HG03469 (cell line): ENCODE data around the gene BMX.

Experiments
- ATAC-seq: cut with Tn5 transposase; IDR thresholded peaks from one replicate; pipeline ENCODE4 v1.9.1; 2021; ENCODE audit warnings: mild to moderate bottlenecking, moderate library complexity, moderate number of reproducible peaks; ENCODE audit not compliant: unreplicated experiment

Gene BMX

DNA sequence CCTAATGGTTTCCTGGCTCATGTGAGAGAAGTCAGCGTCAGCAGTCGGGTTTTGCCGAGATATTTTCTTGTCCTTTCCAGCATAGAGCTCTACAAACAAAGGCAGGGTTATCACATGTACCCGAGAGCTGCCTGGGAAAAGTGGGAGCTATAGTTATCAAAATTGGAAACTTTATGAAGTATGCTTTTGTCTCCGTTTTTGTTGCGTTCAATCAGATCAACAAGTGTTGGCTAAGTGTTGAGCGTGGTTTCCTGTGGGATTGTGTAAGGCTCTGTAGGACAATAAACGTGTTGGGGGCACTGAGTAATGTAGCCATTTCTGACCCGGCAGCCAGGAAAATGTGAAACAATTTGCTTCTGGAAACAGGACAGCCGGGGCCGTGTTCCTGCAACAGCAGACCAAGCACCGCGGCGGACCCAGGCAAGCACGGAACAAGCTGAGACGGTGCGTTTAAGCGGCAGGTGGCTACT, at the start of gene BMX:
Gene BMX, plus strand, starts transcription at position 311 of the 470 bp plus-strand sequence. CDS start 7,547 bp downstream, outside the sequence.
- no peak for ATAC-seq

DNA sequence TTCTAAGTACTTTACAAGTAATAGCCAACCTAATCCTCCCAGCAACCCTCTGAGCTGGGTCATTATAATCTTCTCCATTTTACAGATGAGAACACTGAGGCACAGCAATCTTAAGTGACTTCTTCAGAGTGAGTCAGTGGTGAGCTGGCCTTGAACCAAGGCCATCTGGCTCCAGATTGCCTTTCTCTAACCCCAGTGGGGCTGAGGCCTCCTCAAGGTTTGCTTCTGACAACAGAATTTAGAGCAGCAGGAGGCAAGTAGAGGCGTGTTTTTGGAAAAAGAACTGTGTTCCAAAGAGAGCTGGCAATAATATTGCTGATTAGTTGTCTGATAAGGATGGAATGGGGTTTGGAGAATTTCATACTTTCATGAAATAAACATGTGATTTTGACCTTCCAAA, 48.7 kb upstream of the BMX start:
- no peak for ATAC-seq

DNA sequence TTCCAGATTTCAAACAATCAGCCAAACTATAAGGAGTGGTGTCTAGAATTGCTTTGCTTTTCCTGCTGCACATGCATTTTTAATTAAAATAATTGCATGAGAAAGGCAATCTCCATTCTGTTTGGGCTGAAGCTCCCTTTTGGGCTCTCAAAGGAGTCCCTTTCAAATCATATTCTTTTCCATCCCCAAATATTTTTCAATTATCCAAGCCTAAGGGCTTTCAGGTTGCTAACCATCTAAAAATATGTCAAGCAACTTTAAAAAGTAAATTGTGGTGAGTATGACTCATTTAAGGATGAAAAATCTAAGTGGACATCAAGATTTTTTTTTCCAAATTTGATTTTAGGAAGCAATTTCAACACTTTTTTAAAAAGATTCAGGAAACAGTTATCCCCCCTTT, 35.9 kb upstream of the BMX start:
- no peak for ATAC-seq

DNA sequence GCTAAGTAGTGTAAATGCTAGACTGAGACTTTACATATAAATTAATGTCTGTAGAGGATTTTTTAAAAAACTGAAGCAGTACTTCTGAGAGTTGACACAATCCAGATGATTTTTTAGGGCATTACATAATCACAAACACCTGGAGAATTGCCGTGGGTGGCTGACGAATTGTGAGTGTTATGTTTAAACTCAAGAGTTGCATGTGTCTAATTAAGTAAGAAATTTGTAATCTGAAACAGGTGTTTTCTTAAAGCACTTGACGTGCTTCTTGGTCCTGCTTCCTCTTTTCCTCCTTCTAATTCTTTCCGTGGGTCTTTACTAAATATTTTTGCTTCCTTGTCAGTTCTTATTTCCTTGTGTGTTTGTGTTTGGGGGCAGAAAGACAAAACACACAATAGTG, 35.3 kb upstream of the BMX start:
- no peak for ATAC-seq

DNA sequence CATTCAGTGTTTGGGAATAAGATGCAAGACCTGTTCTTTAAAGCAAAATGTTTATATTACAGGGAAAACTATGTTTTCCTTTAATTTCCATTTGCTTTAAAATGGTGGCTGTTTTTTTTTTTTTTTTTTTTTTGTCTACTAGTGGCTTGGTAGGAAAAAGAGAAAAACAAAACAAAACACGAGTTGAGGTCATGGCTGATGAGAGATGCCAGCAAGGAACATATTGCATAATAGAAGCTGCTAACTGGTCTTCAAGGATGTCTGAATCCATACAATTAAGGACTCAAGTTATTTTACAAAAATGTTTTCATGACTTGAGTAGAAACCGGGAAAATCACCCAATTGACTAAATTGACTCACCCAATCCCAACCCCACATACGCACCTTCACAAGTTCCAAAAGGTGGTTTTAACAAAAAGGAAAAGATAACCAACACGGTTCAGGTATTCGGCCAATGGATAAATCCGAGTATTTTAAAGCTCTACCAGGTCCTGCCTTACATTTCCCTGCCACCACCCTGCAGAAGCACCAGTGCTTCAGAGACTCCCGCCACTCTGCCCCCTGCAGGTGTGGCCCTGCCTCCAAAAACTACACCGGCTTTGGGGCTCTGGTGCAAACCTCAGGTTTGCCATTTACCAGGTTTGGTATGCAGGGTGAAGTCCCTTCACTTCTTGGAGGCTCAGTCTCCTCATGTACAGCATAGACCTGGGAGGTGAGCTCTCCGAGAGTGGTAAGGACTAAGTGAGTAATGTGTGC, 34.5 kb upstream of the BMX start:
- no peak for ATAC-seq

DNA sequence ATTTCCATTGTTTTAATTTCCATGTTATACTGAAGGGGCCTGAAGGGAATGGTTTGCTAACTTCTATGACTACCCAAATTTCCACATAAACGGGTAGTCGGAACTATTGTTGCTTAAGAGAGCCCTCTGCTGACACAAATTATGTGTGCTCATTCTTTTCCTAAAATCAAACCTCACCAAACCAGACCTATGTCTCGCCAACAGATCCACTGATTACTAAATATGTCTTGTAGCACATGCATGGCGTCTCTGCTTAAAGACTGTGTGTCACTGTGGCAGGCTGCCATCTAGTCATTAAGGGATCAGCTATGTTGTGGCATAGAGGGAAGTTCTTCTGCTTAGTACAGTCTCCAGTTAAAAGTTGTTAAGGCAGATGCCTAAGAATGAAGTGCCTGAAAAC, 32.6 kb upstream of the BMX start:
- ATAC-seq, result no peak

DNA sequence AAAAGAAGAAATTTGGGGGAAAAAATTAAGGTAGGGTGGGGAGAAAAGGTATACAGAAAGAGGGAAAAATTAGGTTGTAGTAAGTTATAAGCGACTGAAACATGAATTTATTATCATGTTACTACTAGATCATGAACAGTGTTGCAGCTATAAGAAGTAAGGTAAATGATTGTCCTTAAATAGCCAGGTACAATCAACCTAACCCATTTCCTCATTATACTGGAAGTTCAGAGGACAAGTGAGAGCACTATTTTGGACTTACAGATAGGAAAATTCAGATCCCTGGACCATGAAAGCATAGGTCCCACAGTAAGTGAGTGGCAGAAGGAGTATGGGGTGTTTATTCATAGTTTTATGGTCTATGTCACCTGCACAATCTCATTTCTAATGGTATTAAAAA, 31.0 kb upstream of the BMX start:
- no peak for ATAC-seq

DNA sequence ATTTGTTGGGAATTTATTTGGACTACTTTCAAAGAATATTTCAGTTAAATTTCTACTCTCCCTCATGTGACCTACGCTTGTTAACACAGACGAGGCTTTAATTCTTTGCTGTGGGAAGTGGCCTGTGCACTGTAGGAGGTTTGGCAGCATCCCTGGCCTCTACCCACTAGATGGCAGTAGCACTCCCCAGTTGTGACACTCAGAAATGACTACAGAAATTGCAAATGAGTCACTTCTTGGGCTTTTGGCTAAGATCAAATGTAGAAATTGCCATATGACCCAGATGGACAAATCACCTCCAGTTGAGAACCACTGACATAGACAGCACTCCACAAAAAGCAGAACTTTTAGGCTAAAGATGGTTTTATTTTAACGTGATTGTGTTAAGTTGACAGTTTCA, 29.6 kb upstream of the BMX start:
- ATAC-seq, result no peak

DNA sequence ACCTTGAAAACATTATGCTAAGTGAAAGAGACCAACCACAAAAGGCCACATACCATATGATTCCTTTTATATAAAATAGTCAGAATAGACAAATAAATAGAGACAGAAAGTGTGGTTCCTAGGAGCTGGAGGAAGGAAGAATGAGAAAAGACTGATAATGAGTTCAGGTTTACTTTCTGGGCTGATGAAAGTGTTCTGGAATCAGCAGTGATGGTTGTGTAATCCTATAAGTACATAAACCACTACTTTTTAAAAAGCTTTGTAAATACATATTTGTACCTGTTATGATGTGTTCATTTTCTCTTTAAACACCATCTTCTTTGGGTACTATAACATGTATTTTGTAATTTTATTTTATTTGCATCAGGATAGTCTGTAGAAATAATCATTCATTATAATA, 28.1 kb upstream of the BMX start:
- no peak for ATAC-seq

DNA sequence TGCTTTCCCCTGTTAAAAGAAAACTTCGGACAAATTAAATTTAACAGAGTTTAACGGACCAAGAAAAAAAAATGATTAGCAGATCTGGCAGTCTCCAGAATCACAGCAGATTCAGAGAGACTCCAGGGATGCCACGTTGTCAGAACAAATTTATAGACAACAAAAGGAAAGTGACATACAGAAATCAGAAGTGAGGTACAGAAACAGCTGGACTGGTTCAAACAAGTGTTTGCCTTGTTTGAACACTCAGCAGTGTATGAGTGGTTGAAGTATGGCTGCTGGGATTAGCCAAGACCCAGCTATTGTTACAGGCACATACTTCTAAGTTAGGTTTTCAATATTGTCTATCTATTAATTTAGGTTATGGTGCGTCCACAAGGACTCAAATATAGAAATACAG, 26.6 kb upstream of the BMX start:
- no peak for ATAC-seq

DNA sequence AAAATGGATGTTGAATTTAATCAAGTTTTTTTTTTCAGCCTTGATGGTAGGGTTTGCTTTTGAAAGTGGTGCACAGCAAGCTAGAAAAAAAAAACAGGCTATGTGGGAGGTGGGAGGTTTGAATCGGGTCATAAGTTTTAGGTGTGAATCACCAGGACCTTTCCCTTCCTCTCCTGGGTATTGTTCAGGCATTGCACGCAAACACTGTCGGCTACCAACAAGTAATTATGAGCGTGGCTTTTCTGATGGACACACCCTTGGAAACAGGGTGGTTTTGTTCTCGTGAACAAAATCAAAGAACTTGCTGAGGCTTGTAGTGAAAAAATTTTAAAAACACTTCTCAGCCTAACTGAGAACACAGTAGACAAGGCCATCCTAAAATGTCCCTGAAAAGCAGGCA, 25.6 kb upstream of the BMX start:
- no peak for ATAC-seq

DNA sequence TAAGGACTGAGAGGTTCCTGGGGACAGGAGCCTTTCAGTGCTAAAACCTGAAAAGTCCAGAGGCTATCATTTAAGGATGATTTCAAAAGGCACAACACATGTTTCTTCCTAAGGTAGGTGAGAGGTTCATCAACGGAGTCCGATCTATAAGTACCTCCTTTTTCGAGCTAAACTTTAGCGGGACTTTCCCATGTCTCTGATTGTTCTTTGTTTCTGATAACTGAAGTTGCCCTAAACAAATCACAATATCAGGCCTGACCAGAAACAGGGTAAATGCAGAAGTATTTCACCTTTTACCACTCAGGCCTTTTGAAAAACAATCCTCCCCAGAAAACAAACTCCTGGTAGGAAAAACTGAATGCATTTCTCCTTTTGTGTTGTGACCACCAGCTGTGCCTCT, 25.1 kb upstream of the BMX start:
- no peak for ATAC-seq

DNA sequence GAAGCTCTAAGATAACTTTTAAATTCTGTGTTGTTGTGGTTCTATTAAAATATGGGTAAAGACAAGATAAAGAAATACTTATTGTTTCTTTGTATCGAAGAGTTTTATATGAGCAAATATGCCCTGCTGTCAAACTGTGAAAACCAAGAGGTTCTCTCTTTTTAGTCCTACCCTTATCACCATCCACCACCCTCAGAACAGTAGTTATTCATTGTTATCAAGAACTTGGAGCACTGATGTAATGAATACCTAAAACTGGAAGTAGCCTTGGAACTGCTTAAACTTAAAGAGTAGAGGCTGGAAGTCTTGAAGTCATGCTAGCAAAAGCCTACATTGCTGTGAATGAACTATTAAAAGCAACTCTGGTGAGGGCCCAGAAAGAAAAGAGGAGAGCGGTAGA, 16.7 kb upstream of the BMX start:
- no peak for ATAC-seq

DNA sequence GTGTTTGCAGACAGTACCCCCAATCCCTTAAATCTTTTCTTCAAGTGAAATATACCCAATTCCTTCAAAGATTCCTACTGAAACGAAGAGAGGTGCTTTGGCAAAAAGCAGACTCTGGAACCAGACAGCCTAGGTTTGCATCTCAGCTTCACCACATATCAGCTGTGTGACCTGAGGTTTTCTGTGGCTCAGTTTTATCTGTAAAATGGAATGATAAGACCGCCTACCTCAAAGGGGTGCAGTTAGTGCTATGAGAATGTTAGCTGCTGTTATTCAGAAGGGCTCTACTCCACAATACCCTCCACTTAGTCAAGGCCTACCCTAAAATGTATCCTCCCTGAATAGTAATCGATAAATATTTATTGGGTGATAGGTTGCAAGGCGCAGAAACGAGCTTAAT, 8.1 kb upstream of the BMX start:
- ATAC-seq, result no peak

DNA sequence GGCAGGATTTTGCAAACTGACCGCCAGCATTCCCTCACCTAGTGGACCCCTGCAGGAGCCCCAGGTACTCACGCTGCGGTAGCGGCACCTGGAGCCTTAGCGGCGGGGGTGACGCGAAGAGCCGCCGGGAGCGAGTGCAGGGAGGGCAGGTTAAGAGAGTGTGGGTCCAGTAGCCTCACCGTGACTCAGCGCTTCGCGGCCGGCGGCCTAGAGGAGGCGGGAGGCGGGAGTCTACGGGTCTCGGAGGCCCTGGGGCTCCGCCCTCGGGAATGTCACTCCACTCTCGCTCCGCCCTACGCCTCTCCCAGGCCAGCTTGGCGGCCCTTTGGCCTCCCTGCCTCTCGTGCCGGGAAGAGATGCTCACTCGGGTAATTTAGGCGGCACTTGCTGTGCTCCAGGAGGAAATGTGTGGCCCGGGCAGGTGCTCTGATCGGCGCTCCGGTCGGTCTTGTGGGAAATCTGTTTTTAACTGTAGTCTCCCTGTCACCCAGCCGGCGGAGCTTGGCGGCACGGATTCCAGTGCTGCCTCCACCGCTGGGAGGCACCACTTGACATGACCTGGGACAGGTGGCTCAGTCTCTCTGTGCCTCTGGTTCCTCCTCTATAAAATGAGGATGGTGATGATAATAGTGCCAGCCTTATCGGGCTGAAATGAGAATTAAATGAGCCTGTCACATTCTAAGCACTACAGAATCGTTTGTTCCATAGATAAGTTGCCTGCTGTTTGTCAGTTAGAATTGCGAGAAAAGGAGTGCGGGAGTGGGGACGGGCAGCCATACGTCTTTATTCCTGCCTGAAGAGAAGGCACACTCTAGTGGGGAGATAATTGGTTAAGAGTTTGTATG, 7.3 kb upstream of the BMX start, which contains the start of gene PIR:
Gene PIR, minus strand, starts transcription at position 216 of the 845 bp plus-strand sequence. CDS start 2,076 bp downstream, outside the sequence.
- peak; percentile 92 for ATAC-seq

DNA sequence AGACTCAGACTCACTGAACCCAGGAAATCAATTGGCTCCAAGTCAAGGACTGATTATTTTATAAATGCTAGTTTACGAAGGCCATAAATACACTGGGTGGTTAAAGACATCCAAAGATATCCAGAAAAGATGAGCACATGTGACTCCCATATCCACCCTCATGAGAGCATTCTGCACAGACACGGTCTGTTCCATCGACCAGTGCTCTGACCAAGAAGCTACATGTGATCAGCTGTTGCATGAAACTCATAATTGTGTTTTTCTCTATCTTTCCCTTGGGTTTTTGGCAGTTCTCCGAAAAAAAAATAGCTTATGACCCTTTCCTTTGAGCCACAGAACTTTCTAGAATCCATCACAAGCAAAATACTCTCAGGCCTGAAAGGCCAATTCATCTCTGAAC, 4.8 kb upstream of the BMX start:
- ATAC-seq, result no peak

DNA sequence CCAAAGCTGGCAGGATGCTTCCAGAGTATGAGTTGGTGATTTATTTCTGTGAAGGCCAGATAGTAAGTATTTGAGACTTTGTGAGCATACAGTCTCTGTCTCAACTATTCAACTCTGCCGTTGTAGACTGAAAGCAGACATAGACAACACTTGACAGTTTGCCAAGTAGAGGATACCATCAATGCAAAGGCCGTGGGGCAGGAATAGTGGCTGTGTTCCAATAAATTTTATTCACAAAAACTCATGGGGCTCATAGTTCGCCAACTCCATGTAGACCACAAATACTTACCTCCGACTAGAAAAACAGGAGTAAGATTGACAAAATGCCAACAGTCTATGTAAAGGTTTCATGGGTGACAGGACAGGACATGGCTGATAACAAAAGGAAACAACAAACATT, 3.8 kb upstream of the BMX start:
- no peak for ATAC-seq

DNA sequence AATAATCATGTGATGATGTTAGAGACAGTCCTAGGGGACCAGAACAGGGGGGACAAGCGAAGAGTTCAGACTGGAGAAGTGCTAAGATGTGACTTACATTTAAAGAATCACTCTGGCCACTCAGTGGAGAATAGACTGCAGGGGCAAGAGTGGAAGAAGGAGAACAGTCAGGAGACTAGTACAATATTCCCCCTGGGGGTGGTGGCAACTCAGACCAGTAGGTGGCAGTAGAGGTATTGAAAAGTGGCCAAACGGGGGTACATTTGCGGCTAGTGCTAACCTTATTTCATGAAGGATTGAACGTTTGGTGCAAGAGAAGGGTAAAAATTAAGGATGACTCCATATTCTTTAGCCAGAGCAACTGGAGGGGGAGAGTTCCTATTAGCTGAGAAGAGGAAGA, 2.7 kb upstream of the BMX start:
- no peak for ATAC-seq

DNA sequence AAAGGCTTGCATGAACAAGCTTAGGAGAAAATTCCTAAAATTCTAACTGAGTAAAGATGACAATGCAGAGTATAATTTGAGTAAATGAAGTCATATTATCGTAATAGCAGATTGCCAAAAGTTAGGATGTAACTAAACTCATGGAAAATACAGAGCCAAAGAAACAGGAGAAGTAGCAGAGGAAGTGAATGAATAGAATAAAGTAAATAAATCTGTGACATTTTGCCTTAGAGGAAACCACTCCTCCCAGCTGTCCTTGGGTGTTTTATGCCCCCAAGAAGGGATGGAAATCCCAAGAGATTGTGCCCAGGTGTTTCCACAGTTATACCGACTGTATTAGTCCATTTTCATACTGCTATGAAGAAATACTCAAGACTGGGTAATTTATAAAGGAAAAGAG, 1.9 kb upstream of the BMX start:
- ATAC-seq, result no peak

DNA sequence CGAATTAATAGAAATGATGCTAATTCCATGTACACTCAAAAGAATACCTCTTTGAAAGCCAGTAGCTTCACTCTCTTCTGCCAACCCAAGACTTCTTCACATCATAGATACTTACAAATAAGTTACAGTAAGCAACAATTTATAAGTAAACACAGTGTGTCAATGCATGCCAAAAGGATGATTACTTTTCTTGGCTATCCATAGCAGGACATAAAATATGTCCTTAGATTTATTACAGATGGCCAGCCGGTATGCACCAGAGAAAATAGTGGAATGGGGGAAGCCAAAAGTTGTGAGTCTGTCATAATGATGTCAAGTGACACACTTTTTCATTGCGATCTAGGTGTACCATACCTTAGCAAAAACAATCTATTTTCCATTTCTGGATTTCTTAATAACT, 631 bp upstream of the BMX start:
- ATAC-seq, result no peak

DNA sequence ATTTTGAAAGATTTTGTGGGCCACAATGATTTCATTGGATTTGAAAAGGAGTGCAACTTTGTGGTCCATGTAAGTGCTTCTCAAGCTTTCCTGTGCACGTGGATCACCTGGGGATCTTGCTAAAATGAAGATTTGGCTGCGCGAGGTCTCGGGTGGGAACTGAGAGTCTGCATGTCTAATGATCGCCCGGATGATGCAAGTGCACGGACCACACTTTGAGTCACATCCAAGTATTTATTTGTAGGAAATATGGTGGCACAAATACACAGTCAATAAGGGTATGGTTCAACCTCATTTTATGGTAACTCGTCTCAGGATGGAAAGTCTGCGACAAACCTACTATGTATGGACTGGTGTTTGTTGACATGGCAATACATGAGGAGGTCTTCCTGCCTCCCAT, 899 bp downstream of the BMX start:
- no peak for ATAC-seq

DNA sequence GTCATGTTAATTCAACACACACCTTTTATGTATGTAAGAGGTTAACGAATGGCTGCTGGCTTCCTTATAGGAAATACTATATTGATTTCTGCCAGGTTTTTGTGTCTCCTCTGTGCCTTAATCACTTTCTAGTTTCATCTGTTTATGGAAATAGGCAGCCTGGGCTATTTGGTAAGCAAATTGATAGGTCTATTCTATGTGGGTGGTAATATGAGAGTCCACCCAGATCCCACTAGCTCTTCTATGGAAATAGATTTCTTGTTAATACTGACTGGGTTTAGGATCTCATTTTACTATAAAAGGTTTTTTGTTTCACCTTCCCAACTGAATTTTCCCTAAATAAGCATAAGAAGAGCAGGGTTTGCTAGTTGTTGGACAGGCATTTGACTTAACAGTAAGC, 4.1 kb downstream of the BMX start:
- no peak for ATAC-seq
